Renal cortical epithelial cell (primary cell): Measurements from ENCODE around the gene RETREG3. TPM values are rescaled to one million over a fixed set of nuclear protein-coding genes. Genes with fewer than 3 reads are reported as not detected.

Source experiments
- DNase-seq: peaks from one replicate; pipeline ENCODE4 v3.0.0-alpha.2; 2011; ENCODE audit warnings: low read depth
- total RNA-seq: library from RNA; depleted of rRNA; stranded (reverse); fragments of >200 nt; gene quantifications from 2 replicates; pipeline ENCODE4 v1.2.3, GENCODE V29; 2014

RETREG3 gene
- total RNA-seq, 1 donor from 2014 or later, result 64.3 TPM

- DNase-seq, result no peak
These were observed 77.5 kb downstream of the RETREG3 start for GRCh38 chr17:42531455-42532354.

- DNase-seq, result no peak
These were observed 78.2 kb downstream of the RETREG3 start for GRCh38 chr17:42530952-42531454.

Other genes with a start within 250 kb of the RETREG3 start
- 118 and 270 TPM in 2 replicates for gene STAT3, start 220.9 kb downstream of the RETREG3 start, total RNA-seq
- 256 and 383 TPM in 2 replicates for gene CAVIN1, start 186.1 kb downstream of the RETREG3 start, total RNA-seq
- 43.6 and 137 TPM in 2 replicates for gene ATP6V0A1, start 150.5 kb downstream of the RETREG3 start, total RNA-seq
- 24.8 and 42.2 TPM in 2 replicates for gene NAGLU, start 73.1 kb downstream of the RETREG3 start, total RNA-seq
- 0.30 and 0.69 TPM in 2 replicates for gene HSD17B1, start 56.5 kb downstream of the RETREG3 start, total RNA-seq
- gene COASY, start 47.2 kb downstream of the RETREG3 start, total RNA-seq, result 8.2 and 32.2 TPM in 2 replicates
- 21.9 and 23.8 TPM in 2 replicates for gene MLX, start 42.3 kb downstream of the RETREG3 start, total RNA-seq
- gene PSMC3IP, start 31.6 kb downstream of the RETREG3 start, total RNA-seq, result 2.9 and 5.0 TPM in 2 replicates
- gene TUBG1, start 309 bp upstream of the RETREG3 start, total RNA-seq, result 21.9 and 37.5 TPM in 2 replicates
- gene TUBG2, start 49.9 kb upstream of the RETREG3 start, total RNA-seq, result 4.5 and 9.1 TPM in 2 replicates
- gene PLEKHH3, start 67.6 kb upstream of the RETREG3 start, total RNA-seq, result 9.6 and 14.2 TPM in 2 replicates
- gene CCR10, start 72.5 kb upstream of the RETREG3 start, total RNA-seq, result 1.6 and 6.3 TPM in 2 replicates
- gene CNTNAP1, start 73.2 kb upstream of the RETREG3 start, total RNA-seq, result 5.4 and 15.2 TPM in 2 replicates
- 8.2 and 21.2 TPM in 2 replicates for gene EZH1, start 135.7 kb upstream of the RETREG3 start, total RNA-seq
- gene RAMP2, start 151.9 kb upstream of the RETREG3 start, total RNA-seq, result not detected in 2 replicates
- 70.5 and 148 TPM in 2 replicates for gene VPS25, start 164.1 kb upstream of the RETREG3 start, total RNA-seq
- gene WNK4, start 171.2 kb upstream of the RETREG3 start, total RNA-seq, result 1.9 and 9.7 TPM in 2 replicates
- 81.1 and 89.7 TPM in 2 replicates for gene COA3, start 189.3 kb upstream of the RETREG3 start, total RNA-seq
- 0.05 TPM in 1 of 2 replicates, not detected in the other for gene CNTD1, start 189.5 kb upstream of the RETREG3 start, total RNA-seq
- gene BECN1, start 214.9 kb upstream of the RETREG3 start, total RNA-seq, result 104 and 145 TPM in 2 replicates
- gene PSME3, start 224.0 kb upstream of the RETREG3 start, total RNA-seq, result 138 and 153 TPM in 2 replicates
- 0.52 and 0.70 TPM in 2 replicates for gene AOC2, start 235.2 kb upstream of the RETREG3 start, total RNA-seq
- under 0.01 and 0.17 TPM in 2 replicates for gene AOC3, start 241.8 kb upstream of the RETREG3 start, total RNA-seq